Osteoblast (primary cell): ENCODE measurements around the gene MLN. TPM values are rescaled to one million over a fixed set of nuclear protein-coding genes. Genes with fewer than 3 reads are reported as not detected.

Experiments used
- DNase-seq: peaks from one replicate; pipeline ENCODE4 v3.0.0; 2011; ENCODE audit warnings: low spot score, mixed read lengths; ENCODE audit not compliant: insufficient read length; ENCODE audit errors: missing footprints
- H2AFZ ChIP-seq: 2 replicates; pipeline ENCODE4 v1.6.0; 2011; ENCODE audit warnings: mild to moderate bottlenecking, low read length
- H3K27ac ChIP-seq: 2 replicates; pipeline ENCODE4 v1.5.1; 2011; ENCODE audit warnings: mild to moderate bottlenecking, low read depth, low read length, moderate library complexity
- H3K27me3 ChIP-seq: 2 replicates; pipeline ENCODE4 v1.6.0; 2012; ENCODE audit warnings: mild to moderate bottlenecking, control low read depth, inconsistent platforms, low read length, moderate library complexity; ENCODE audit not compliant: insufficient read depth
- H3K36me3 ChIP-seq: 2 replicates; pipeline ENCODE4 v1.5.1; 2011; ENCODE audit warnings: mild to moderate bottlenecking, low read length, control low read depth, moderate library complexity; ENCODE audit not compliant: insufficient read depth
- H3K4me1 ChIP-seq: 2 replicates; pipeline ENCODE4 v1.5.1; 2011; ENCODE audit warnings: mild to moderate bottlenecking, low read length, control low read depth, moderate library complexity; ENCODE audit not compliant: insufficient read depth
- H3K4me2 ChIP-seq: 2 replicates; pipeline ENCODE4 v1.6.0; 2011; ENCODE audit warnings: mild to moderate bottlenecking, low read length; ENCODE audit not compliant: insufficient read depth
- H3K4me3 ChIP-seq: fragments of 200-600 bp; sonication (generic); 3 replicates; pipeline ENCODE4 v1.5.1; 2012; ENCODE audit warnings: mild to moderate bottlenecking, low read length, inconsistent platforms; ENCODE audit not compliant: insufficient read depth
- H3K79me2 ChIP-seq: 2 replicates; pipeline ENCODE4 v1.6.0; 2012; ENCODE audit warnings: mild to moderate bottlenecking, low read length, control low read depth, inconsistent platforms; ENCODE audit not compliant: insufficient read depth
- H3K9me3 ChIP-seq: 2 replicates; pipeline ENCODE4 v1.5.1; 2011; ENCODE audit warnings: low read depth, low read length, control low read depth
- H4K20me1 ChIP-seq: 2 replicates; pipeline ENCODE4 v1.6.0; 2012; ENCODE audit warnings: mild to moderate bottlenecking, low read length, control low read depth; ENCODE audit not compliant: insufficient read depth
- CTCF ChIP-seq: IDR thresholded peaks from 2 replicates; pipeline ENCODE4 v1.5.1; 2011; ENCODE audit warnings: mild to moderate bottlenecking, low read depth, low read length, moderate library complexity; ENCODE audit errors: extremely low read depth
- total RNA-seq: library from RNA; depleted of rRNA; stranded (reverse); fragments of >200 nt; gene quantifications from 2 replicates; pipeline ENCODE4 v1.2.3, GENCODE V29; 2012

Gene MLN
- total RNA-seq, 1 donor, result not detected

- Histone ChIP-seq H4K20me1 (no peaks in the 10 kb centered on the region), H3K79me2 (no peaks in the 10 kb centered on the region), H2AFZ (no peak overlapping the region), H3K4me1 (peaks cover 4% of the 10 kb centered on the region), H3K4me2 (no peak overlapping the region), H3K36me3 (no peaks in the 10 kb centered on the region), H3K27ac (no peak overlapping the region), H3K27me3 (peaks cover 14% of the 10 kb centered on the region), H3K9me3 (no peaks in the 10 kb centered on the region), H3K4me3 (no peak overlapping the region)
- peak; percentile 68 for DNase-seq
- TF ChIP-seq CTCF, result no peak
Measured at GRCh38 chr6:33820784-33821520, 17.1 kb upstream of the MLN start.

- no peak for TF ChIP-seq CTCF
- Histone ChIP-seq H3K27me3 (peaks cover 16% of the 10 kb centered on the region), H3K36me3 (no peaks in the 10 kb centered on the region), H3K79me2 (no peaks in the 10 kb centered on the region), H2AFZ (no peak overlapping the region), H3K4me2 (no peak overlapping the region), H4K20me1 (no peaks in the 10 kb centered on the region), H3K4me3 (no peak overlapping the region), H3K9me3 (no peaks in the 10 kb centered on the region), H3K4me1 (peaks cover 4% of the 10 kb centered on the region), H3K27ac (no peak overlapping the region)
- peak; percentile 30 for DNase-seq
Measured at GRCh38 chr6:33820243-33820642, 16.4 kb upstream of the MLN start.

- no peak for TF ChIP-seq CTCF
- H3K4me3 ChIP-seq, result no peak overlapping the region
- peak; percentile 8 for DNase-seq
- no peaks in the 10 kb centered on the region for H4K20me1 ChIP-seq
- no peaks in the 10 kb centered on the region for H3K36me3 ChIP-seq
- H3K4me1 ChIP-seq, result no peaks in the 10 kb centered on the region
- no peaks in the 10 kb centered on the region for H3K79me2 ChIP-seq
- no peak overlapping the region for H3K27ac ChIP-seq
- H3K4me2 ChIP-seq, result no peak overlapping the region
- peaks cover 16% of the 10 kb centered on the region for H3K27me3 ChIP-seq
- H2AFZ ChIP-seq, result no peak overlapping the region
- no peaks in the 10 kb centered on the region for H3K9me3 ChIP-seq
Measured at GRCh38 chr6:33819021-33819420, 15.2 kb upstream of the MLN start.

- peak; percentile 31 for DNase-seq
- TF ChIP-seq CTCF, result no peak
- no peaks in the 10 kb centered on the region for H4K20me1 ChIP-seq
- no peak overlapping the region for H3K27ac ChIP-seq
- no peaks in the 10 kb centered on the region for H3K9me3 ChIP-seq
- no peaks in the 10 kb centered on the region for H3K36me3 ChIP-seq
- H3K4me2 ChIP-seq, result no peak overlapping the region
- H3K79me2 ChIP-seq, result no peaks in the 10 kb centered on the region
- no peak overlapping the region for H2AFZ ChIP-seq
- peaks cover 16% of the 10 kb centered on the region for H3K27me3 ChIP-seq
- no peaks in the 10 kb centered on the region for H3K4me1 ChIP-seq
- no peak overlapping the region for H3K4me3 ChIP-seq
Measured at GRCh38 chr6:33818293-33818692, 14.5 kb upstream of the MLN start.
